GM18508 (cell line): Measurements from ENCODE around the gene AIG1.
"Not testable (repeated sequence)": the region's sequence is repeated elsewhere in the genome, so short reads cannot be mapped to it uniquely, and the experiment has no call there.

Source experiments
- ATAC-seq: cut with Tn5 transposase; IDR thresholded peaks from one replicate; pipeline ENCODE4 v1.9.1; 2021; ENCODE audit warnings: moderate number of reproducible peaks; ENCODE audit not compliant: insufficient read depth, unreplicated experiment

The AIG1 gene, protein sequence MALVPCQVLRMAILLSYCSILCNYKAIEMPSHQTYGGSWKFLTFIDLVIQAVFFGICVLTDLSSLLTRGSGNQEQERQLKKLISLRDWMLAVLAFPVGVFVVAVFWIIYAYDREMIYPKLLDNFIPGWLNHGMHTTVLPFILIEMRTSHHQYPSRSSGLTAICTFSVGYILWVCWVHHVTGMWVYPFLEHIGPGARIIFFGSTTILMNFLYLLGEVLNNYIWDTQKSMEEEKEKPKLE

GRCh38 chr6:143060806-143061596, at the start of gene AIG1:
AIG1 (plus strand) TSS chr6:143060889; CDS start chr6:143060926, 37 bp downstream.
- peak; percentile 23 for ATAC-seq

- ATAC-seq, result no peak
Observed at GRCh38 chr6:143014764-143015163, 45.9 kb upstream of the AIG1 start.

DNA sequence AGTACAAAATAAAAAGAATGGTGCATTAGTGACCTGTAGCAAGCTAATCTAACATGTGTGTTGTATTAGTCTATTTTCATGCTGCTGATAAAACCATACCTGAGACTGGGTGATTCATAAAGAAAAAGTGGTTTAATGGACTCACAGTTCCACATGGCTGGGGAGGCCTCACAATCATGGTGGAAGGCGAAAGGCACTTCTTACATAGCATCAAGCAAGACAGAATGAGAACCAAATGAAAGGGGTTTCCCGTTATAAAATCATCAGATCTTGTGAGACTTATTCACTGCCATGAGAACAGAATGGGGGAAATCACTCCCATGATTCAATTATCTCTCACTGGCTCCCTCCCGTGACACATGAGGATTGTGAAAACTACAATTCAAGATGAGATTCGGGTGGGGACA, 45.4 kb upstream of the AIG1 start:
- no peak for ATAC-seq

GRCh38 chr6:143018955-143019354, 41.7 kb upstream of the AIG1 start:
- ATAC-seq, result no peak

DNA sequence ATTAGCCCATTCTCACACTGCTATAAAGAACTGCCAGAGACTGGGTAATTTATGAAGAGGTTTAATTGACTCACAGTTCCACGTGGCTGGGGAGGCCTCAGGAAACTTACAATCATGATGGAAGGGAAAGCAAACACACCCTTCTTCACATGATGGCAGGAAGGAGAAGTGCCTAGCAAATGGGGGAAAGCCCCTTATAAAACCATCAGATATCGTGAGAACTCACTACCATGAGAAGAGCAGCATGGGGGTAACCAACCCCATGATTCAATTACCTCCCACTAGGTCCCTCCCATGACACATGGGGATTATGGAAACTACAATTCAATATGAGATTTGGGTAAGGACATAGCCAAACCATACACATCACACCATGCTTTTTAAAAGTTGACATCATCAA, 39.8 kb upstream of the AIG1 start:
- ATAC-seq, result not testable (repeated sequence)

- no peak for ATAC-seq
Observed at GRCh38 chr6:143021543-143021942, 39.1 kb upstream of the AIG1 start.

DNA sequence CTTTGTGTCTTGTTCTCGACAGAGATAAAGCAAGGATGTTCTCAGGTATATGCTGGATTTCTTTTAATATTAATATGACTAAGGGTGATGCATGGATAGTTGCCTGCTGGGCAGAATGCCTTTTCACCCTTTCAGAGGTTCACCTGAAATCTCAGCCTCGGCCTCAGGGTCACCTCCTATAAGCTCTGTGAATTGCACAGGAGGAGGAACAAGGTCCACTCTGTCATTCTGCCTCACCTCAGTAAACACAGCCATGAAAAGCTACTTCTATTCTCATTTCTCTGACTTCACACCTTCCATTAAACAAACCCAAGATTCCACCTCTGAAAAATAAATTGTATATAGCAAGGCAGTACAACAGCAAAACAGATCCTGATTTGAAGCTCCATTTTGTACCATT, 38.1 kb upstream of the AIG1 start:
- no peak for ATAC-seq

GRCh38 chr6:143023695-143024094, 37.0 kb upstream of the AIG1 start:
- ATAC-seq, result no peak

- ATAC-seq, result no peak
Observed at GRCh38 chr6:143024977-143025376, 35.7 kb upstream of the AIG1 start.

- no peak for ATAC-seq
Observed at GRCh38 chr6:143026696-143027449, 33.8 kb upstream of the AIG1 start.

DNA sequence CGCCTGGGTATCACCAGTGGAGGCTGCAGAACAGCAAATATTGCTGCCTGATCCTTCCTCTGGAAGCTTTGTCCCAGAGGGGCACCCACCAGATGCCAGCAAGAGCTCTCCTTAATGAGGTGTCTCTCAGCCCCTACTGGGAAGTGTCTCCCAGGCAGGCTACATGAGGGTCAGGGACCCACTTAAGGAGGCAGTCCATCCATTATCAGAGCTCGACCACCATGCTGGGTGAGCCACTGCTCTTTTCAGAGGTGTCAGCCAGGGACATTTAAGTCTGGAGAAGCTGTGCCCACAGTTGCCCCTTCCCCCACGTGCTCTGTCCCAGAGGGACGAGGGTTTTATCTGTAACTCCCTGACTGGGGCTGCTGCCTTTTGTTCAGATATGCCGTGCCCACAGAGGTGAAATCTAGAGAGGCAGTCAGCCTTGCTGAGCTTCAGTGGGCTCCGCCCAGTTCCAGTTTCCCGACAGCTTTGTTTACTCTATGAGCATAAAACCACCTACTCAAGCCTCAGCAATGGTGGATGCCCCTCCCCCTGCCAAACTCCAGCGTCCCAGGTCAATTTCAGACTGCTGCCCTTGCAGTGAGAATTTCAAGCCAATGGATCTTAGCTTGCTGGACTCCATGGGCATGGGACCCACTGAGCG, 25.9 kb upstream of the AIG1 start:
- ATAC-seq, result no peak

DNA sequence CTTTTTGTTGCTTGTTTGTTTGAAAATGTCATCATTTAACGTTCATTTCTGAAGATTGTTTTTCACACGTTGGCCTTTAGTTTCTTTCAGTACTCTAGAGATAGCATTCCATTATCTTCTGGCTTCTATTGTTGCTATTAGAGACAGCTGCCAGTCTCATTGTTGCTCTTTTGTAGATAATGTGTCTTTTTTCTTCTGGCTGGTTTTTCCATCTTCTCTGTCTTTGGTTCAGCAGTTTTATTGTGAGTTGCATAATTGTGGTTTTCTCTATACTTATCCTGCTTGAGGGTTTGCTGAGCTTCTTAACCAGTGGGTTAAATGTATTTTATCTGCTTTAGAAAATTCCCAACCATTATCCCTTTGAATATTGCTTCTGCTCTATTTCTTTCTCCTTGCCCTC, 23.2 kb upstream of the AIG1 start:
- ATAC-seq, result no peak

- ATAC-seq, result no peak
Observed at GRCh38 chr6:143038833-143039232, 21.9 kb upstream of the AIG1 start.

GRCh38 chr6:143039548-143039947, 21.1 kb upstream of the AIG1 start:
- ATAC-seq, result no peak

- ATAC-seq, result no peak
Observed at GRCh38 chr6:143040018-143040417, 20.7 kb upstream of the AIG1 start.

GRCh38 chr6:143044345-143044744, 16.3 kb upstream of the AIG1 start:
- ATAC-seq, result not testable (repeated sequence)

DNA sequence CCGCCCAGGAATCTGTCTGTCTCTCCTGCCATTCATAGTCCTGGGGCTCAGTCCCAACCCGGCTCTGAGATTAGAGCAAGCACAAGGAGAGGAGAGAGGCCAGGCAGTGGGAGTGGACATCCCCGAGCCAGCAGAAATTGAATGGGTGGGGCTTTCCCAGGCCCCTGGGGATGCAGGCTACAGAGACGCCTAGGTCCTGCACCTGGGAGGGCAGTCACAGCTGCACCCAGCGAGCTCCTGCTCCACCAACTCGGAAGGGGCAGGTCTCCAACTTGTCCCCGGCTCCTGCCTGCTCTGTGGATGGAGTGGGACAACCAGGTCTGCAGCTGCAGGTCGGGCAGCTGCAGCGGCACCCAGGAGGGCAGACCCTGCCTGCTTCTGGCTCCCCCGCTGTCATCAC, 11.1 kb upstream of the AIG1 start:
- no peak for ATAC-seq

GRCh38 chr6:143050509-143050908, 10.2 kb upstream of the AIG1 start:
- no peak for ATAC-seq

- ATAC-seq, result no peak
Observed at GRCh38 chr6:143052282-143052681, 8.4 kb upstream of the AIG1 start.

- ATAC-seq, result no peak
Observed at GRCh38 chr6:143053856-143054255, 6.8 kb upstream of the AIG1 start.

- no peak for ATAC-seq
Observed at GRCh38 chr6:143054329-143054728, 6.4 kb upstream of the AIG1 start.
